GM21526 (cell line): ENCODE data around the gene CELF4.
A peak's percentile ranks its signal among the peaks of the same experiment; 100 is the strongest.

ENCODE experiments used
- ATAC-seq: cut with Tn5 transposase; IDR thresholded peaks from one replicate; pipeline ENCODE4 v1.9.1; 2021; ENCODE audit warnings: moderate library complexity; ENCODE audit not compliant: unreplicated experiment, low FRiP score

Gene CELF4

DNA sequence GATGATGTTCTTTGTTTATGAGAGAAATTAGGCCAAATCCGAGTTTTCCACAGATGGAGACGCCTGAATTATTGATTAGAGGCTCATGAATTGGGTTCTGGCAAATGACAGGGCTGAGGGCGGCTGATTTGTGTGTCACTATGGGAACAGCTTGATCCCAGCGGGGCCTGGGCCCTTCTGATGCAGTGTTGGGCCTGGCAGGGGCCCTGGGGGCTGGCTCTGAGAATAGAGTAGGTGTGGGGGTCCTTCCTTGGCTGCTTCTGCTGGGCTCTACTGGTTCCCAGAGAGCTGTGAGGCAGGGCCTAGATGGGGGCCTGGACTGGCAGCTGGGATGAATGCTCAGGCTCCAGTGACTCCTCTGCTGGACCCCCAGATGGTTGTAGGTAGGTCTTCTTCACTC, 164.8 kb downstream of the CELF4 start:
- no peak for ATAC-seq

GRCh38 chr18:37398248-37398920, 167.2 kb downstream of the CELF4 start:
- ATAC-seq: no peak

DNA sequence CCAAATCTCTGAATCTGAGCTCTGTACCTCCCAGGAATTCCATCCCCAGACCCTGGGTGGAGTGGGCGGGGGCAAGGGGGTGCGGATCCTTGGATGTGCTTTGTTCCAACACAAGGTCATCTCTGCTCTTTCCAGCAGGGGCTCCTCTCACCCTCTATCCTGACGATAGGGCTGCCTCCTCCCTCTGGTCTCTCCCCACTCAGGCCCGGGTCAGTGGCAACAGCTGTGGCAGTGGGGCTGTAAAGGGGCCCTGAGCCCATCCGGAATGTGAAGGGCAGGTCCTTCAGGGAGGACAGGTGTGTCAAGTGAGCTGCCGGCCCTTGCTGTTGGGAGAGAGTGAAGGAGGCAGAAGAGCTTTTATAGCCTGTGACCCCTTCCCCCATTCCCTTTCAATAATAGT, 167.8 kb downstream of the CELF4 start:
- no peak for ATAC-seq

- no peak for ATAC-seq
These were observed 168.5 kb downstream of the CELF4 start for GRCh38 chr18:37396971-37397720.

GRCh38 chr18:37395631-37396030, 170.0 kb downstream of the CELF4 start:
- ATAC-seq: no peak

DNA sequence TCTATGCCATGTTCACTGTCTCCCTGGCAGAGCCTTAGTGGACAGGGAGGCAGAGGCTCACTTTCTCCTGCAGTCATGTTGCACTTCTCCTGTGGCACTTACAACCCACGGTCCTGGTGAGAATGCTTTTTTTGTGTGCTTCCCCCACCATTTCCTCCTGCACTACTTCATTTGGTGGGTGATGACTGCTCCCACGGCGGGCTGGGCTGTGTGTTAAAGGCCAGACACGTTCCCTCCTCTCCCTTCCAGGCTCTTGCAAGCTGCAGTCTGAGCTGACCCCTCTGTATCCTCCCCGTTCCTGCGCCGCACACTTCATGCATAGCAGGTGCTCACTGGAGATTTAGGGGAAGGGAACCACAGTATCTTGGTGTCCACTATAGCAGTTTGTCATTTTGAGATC, 170.5 kb downstream of the CELF4 start:
- no peak for ATAC-seq

DNA sequence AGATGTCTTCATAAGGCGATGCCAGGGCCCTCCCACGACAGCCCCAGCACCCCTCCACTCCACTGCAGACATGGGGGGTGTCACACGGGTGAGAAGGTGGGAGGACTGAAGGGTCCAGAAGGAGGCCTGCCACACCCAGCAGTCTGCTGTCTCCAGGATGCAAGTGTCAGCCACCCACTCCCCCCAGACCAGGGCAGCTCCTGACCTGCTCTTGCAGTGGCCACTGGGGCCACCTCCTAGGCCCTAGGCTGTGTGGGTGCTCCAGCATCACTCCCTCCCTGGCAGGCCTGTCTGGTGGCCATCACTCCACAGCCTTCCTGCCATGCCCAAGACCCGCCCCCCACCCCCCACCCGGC, 171.0 kb downstream of the CELF4 start:
- ATAC-seq: no peak

DNA sequence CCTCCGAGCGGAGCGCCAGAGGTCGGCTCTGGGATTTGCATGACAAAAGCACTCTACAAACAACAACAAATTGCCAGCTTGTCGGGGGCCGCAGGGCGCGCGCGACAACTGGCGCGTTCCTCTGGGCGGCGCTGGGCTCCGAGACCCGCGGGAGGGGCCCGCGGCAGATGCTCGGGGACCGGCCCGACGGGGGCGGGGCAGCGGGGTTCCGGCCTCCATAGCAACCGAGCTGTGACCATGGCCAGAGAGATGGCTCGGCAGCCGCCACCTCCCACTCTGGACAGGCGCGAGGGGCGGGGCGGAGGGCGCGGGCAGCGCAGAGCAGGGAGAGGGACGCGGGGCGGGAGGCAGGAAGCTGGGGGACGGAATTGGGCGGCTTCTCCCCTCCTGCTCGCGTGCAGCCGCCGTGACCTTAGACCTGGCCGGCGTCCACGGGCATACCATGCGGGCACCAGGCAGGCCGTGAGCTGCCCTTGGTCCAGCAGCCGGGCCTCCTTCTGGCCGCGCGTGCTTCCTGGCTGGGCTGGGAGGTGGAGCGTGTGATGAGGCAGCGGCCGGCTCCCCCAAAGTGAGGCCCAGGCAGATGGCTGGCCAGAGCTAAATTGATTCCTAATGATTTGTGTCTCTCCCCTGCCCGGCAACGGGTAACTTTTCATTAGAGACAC, 171.5 kb downstream of the CELF4 start:
- ATAC-seq: no peak

DNA sequence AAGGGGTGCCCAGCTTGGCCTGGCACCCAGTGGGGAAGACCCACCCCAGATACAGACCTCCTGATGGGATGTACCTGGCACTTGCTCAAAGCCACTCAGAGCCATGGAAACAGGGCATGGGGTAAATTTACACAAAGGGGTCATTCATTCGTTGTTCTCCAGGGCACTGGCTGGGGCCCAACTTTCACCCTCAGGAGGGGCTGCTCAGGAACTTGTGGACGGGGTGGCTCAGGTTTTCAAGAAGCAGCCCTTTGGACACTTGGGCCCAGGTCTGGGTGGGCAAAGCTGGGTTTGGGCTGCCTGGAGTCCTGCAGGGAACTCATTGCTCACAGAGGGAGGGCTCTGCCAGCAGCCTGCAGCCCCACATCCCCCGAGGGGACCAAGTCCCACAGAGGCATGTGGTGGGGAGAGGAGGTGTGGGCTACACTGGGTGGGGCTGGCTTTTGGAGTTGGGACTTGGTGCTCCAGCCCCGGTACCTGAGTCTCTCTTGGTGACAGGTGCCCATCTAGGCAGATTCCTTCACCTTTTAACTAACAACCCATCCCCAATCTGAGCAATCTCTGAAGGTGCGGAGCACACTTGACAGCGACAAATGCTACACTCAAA, 172.3 kb downstream of the CELF4 start:
- ATAC-seq: no peak

DNA sequence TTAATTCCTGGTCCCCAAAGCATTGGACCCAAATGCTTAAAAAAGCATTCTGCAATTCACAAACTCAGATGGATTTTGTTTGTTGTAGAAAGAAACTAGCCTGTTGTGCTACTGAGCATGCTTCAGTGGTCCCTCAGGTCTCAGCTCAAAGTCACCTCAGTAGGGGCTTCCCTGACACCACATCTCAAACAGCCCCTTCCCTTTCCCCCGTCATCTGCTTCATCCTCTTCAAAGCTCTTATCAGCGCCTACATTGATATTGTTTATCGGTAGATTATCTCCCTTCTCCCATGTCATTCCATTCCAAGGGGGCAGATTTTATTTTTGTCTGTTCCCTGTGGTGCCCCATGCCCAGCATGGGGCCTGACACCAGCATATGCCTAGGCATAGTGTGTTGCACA, 172.9 kb downstream of the CELF4 start:
- peak; percentile 9 for ATAC-seq

DNA sequence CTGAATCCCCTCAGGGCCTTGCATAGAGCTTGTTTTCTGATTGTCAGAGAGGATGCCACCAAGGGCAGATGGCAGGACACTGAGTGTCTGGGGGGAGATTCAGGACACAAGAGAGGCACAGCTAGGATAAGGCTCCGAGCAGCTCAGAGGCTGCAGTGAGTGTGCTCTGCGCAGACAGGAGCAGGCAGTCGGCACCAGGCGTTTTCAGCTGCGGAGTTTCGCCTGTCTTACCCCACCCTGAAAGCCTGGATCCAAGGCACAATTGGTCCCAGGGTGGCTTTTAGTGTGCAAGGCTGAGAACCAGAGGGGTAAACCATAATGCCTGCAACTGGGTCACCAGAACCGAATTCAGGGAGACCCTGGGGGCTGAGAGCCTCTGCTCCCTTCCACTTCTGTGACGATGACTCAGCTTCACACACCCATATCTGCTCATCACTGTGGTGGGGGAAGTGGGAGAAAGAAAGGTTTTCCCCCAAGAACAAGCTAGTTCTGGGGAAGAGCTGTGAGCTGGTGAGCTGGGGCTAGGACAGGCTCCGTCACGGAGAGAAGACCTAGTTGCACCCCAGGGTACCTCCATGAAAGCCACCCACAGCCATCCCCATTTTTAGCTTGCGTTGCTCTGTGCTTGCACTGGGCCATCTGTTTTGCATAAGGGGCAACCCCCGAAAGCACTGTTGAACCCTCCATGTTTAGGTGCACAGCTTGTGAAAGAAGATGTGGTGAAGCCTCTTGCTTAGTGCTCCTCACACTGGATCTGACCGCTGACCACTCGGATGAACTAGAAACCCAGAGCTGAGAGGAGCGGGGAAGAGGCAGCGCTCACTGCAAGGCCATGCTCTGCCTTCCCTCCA, 173.7 kb downstream of the CELF4 start:
- ATAC-seq: peak; percentile 77

DNA sequence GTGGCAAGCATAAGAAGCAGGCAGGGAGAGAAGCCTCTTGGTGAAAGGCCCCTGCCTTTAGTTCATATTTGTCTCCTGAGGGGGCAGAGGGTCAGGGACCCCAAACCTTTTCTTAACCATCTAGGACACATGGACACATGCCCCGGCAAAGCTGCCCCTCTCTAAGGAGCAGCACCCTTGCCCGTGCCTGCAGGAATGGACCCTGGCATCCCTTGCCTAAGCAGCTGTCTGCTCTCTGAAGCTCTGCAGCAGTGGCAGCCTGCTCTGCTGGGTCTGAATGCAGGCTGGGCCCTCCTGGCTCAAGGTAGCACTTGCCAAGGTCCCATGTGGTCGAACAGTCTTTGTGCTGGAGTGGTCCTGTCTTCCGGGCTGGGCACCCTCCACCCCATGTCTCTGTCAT, 174.4 kb downstream of the CELF4 start:
- ATAC-seq: no peak

- ATAC-seq: no peak
These were observed 174.9 kb downstream of the CELF4 start for GRCh38 chr18:37390687-37391086.

GRCh38 chr18:37389684-37390368, 175.8 kb downstream of the CELF4 start:
- ATAC-seq: no peak

GRCh38 chr18:37389041-37389440, 176.6 kb downstream of the CELF4 start:
- no peak for ATAC-seq

GRCh38 chr18:37388413-37388812, 177.2 kb downstream of the CELF4 start:
- no peak for ATAC-seq

- ATAC-seq: no peak
These were observed 179.5 kb downstream of the CELF4 start for GRCh38 chr18:37385846-37386778.

DNA sequence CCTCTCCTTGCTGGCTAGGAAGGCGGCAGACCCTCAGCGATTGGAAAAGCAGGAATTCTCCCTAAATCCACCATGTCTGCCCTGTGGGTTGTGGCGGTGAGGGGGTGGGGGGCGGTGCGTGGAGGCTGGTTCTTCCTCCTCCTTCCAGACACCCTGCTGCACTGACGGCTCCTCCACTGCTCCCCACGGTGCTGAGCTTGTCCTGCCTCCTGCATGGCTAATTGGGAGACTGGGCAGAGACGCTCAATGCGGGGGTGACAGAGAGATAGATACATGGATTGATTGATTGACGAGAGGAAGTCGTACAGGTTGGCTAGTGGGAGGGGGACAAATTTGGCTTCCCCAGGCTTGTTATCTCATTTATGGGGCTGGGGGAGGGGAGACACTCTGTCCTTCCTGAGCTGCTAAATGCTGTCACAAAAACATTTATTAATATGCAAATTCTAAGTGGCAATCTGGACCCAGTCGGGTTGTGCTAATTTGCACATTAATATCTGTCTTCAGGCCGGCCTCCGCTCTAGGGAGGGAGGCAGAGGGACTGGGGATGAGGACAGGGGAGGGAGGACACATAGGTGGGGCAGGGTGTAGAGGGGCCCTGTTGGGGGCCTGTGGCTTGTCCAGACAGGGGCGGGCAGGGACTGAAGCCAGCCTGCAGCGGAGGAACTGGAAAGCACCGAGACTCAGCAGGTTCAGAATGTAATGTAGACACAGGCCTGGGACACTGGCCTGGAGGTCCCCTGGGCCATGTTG, 181.6 kb downstream of the CELF4 start:
- ATAC-seq: no peak
